Nasal cavity respiratory epithelium epithelial cell of viscerocranial mucosa (primary cell): Measurements from ENCODE around the gene SRGAP2. TPM values are rescaled to one million over a fixed set of nuclear protein-coding genes. Genes with fewer than 3 reads are reported as not detected.

Experiments
- total RNA-seq: library from RNA; depleted of rRNA; stranded (reverse); fragments of >200 nt; gene quantifications from 2 replicates; pipeline ENCODE4 v1.2.3, GENCODE V29; 2014

Gene SRGAP2
- total RNA-seq = 22.2 and 51.3 TPM in 2 replicates

GRCh38 chr1:206203364-206204158, at the start of gene SRGAP2:
TSS of gene SRGAP2 (plus strand) at chr1:206203541. CDS start at chr1:206205971, 2,430 bp downstream.

GRCh38 chr1:206202789-206203363, 465 bp upstream of the SRGAP2 start, which contains the start of gene FAM72A:
TSS of gene FAM72A (minus strand) at chr1:206202839. CDS start at chr1:206202025, 814 bp downstream.

Other genes starting within 250 kb of the SRGAP2 start
- 1.7 and 22.7 TPM in 2 replicates for gene RAB7B, start 200.1 kb upstream of the SRGAP2 start, total RNA-seq
- not detected in 2 replicates for gene CTSE, start 179.6 kb upstream of the SRGAP2 start, total RNA-seq
- not detected in 2 replicates for gene RHEX, start 150.4 kb upstream of the SRGAP2 start, total RNA-seq
- not detected in 2 replicates for gene AVPR1B, start 86.2 kb upstream of the SRGAP2 start, total RNA-seq
- gene FAM72A, start 702 bp upstream of the SRGAP2 start, total RNA-seq = 0.68 and 0.85 TPM in 2 replicates